Spleen (tissue), 11 donors: ENCODE measurements around the gene ELP5. TPM values are rescaled to one million over a fixed set of nuclear protein-coding genes. Genes with fewer than 3 reads are reported as not detected.

Source experiments
- DNase-seq: peaks from one replicate; pipeline ENCODE4 v3.0.0-alpha.2; 2020
- H3K27ac ChIP-seq, 8 donors: fragments of 200-600 bp; sonication (generic) in 7 of 8; 1 replicate in 4 of 8; 2 replicates in 4 of 8; pipeline versions ENCODE4 v1.5.0 to v1.8.0; 2016 to 2021; ENCODE audit warnings: inconsistent platforms in 4 of 8, mild to moderate bottlenecking in 4 of 8, moderate library complexity in 1 of 8
- H3K27me3 ChIP-seq, 7 donors: fragments of 200-600 bp; sonication (generic) in 6 of 7; replicated peaks in 1 of 7; 1 replicate in 4 of 7; 2 replicates in 3 of 7; pipeline versions ENCODE4 v1.5.0 to v1.8.0; 2016 to 2021; ENCODE audit warnings: inconsistent platforms in 3 of 7, mild to moderate bottlenecking in 1 of 7
- H3K36me3 ChIP-seq, 6 donors: fragments of 200-600 bp; sonication (generic) in 5 of 6; 1 replicate in 4 of 6; 2 replicates in 2 of 6; pipeline versions ENCODE4 v1.5.0 to v1.8.0; 2016 to 2021; ENCODE audit warnings: inconsistent platforms in 2 of 6
- H3K4me1 ChIP-seq, 6 donors: fragments of 200-600 bp; sonication (generic) in 5 of 6; 1 replicate in 3 of 6; 2 replicates in 3 of 6; pipeline versions ENCODE4 v1.5.0 to v1.8.0; 2016 to 2021; ENCODE audit warnings: inconsistent platforms in 3 of 6
- H3K4me3 ChIP-seq, 8 donors: fragments of 200-600 bp; sonication (generic) in 7 of 8; 1 replicate in 4 of 8; 2 replicates in 4 of 8; pipeline versions ENCODE4 v1.5.0 to v1.8.0; 2016 to 2021; ENCODE audit warnings: inconsistent platforms in 4 of 8, mild to moderate bottlenecking in 4 of 8, moderate library complexity in 2 of 8
- H3K9me3 ChIP-seq, 8 donors: fragments of 200-600 bp; sonication (generic) in 7 of 8; 1 replicate in 4 of 8; 2 replicates in 4 of 8; pipeline versions ENCODE4 v1.5.0 to v1.8.0; 2016 to 2021; ENCODE audit warnings: inconsistent platforms in 4 of 8
- CTCF ChIP-seq, 11 experiments: fragments of 200-600 bp in 7 of 11; fragments of 450-650 bp in 4 of 11; sonication (generic) in 4 of 11; IDR thresholded peaks in 8 of 11; conservative IDR thresholded peaks in 3 of 11; 1 replicate in 7 of 11; 2 replicates in 4 of 11; pipeline versions ENCODE4 v1.4.0 to v1.8.0; 2016 to 2021; ENCODE audit warnings: antibody characterized with exemption in 11 of 11, inconsistent platforms in 4 of 11, mild to moderate bottlenecking in 1 of 11
- POLR2A ChIP-seq, 3 donors: fragments of 450-650 bp; IDR thresholded peaks; one replicate each; pipeline ENCODE4 v1.5.1; 2017; ENCODE audit warnings: antibody characterized with exemption in 3 of 3, mild to moderate bottlenecking in 1 of 3
- POLR2AphosphoS5 ChIP-seq, 3 donors: sonication (generic); formaldehyde crosslinking; IDR thresholded peaks; one replicate each; pipeline ENCODE4 v1.5.1; 2017; ENCODE audit warnings: antibody characterized with exemption in 3 of 3
- WGBS, 5 donors: extraction: QIAGEN DNeasy Blood & Tissue Kit in 3 of 5; methylation state at CpG; one replicate each; pipeline versions ENCODE4 v1.1.5 to v1.1.7; 2013 to 2018; 5-methylcytosine and 5-hydroxymethylcytosine counted together
- intact Hi-C: fragments of 100-400 bp; cut with DNase I; formaldehyde crosslinking; loops from one replicate; pipeline ENCODE4 v1.15.0; 2023; ENCODE audit warnings: low total_unique reads
- polyA plus RNA-seq, 3 donors: library from polyadenylated mRNA; stranded (reverse); fragments of 200-250 nt; gene quantifications; one replicate each; pipeline ENCODE4 v1.2.1, GENCODE V29; 2013
- total RNA-seq, 7 donors: library from RNA; depleted of rRNA in 3 of 7; stranded (reverse); fragments of >200 nt in 3 of 7; fragmentation: NEBNext Ultra II Directional in 4 of 7; extraction: Animal tissue kit (Norgen Biotek cat#: 25700) in 4 of 7; gene quantifications; one replicate each; pipeline versions ENCODE4 v1.1.0 to v1.2.1, GENCODE V29; 2016 to 2021
- donor health status: healthy with polysubstance abuse.
- donor health status: DM: no; HTN: no; CAD: no; lungs with moderate emphysema.
- donor health status: DM: no; HTN: no; CAD: no.
- donor health status: Bipolar disorder and iron deficiency.
- donor health status: healthy.
- donor health status: DM: no; HTN: no; CAD: no.
- donor health status: DM: yes; HTN: yes; CAD: no.

ELP5 gene
- total and polyA plus RNA-seq, 10 donors, result 22.1 to 40.3 (median 36.7) TPM

GRCh38 chr17:7296189-7296861 lies 44.3 kb downstream of the ELP5 start:
- Histone ChIP-seq H3K36me3 (no peaks in the 10 kb centered on the region), H3K4me3 (peak overlapping the region in 2 of 8 donors; percentile 37 to 52), H3K4me1 (peaks cover 17 to 40% (median 33%) of the 10 kb centered on the region in 6 donors), H3K27ac (peak overlapping the region in 1 of 8 donors; percentile 7), H3K27me3 (peaks cover 0 to 61% (median 38%) of the 10 kb centered on the region in 7 donors), H3K9me3 (no peaks in the 10 kb centered on the region)
- intact Hi-C loops, result loop anchor here (2.0 to 10.0 kb wide), 2 partner anchors 16 to 48 kb away; partner anchors contain the start of gene SLC2A4
- 4 to 6% (median 5%) methylated on average over 37 to 51 of the region's 51 CpGs for WGBS, 5 donors
- TF ChIP-seq POLR2A (IDR thresholded peaks at IDR 0.05) (no peak), POLR2AphosphoS5 (IDR thresholded peaks at IDR 0.05) (peak; percentile 49 to 80 (median 68)), CTCF (IDR thresholded peaks at IDR 0.05 in 8 of 11, conservative IDR thresholded peaks at IDR 0.05 in 3 of 11) (peak; percentile 62 to 96 (median 89))
- peak; percentile 94 for DNase-seq

- Histone ChIP-seq H3K27ac (no peak overlapping the region), H3K4me3 (no peak overlapping the region)
Measured at GRCh38 chr17:7304179-7304578, 52.2 kb downstream of the ELP5 start.

DNA sequence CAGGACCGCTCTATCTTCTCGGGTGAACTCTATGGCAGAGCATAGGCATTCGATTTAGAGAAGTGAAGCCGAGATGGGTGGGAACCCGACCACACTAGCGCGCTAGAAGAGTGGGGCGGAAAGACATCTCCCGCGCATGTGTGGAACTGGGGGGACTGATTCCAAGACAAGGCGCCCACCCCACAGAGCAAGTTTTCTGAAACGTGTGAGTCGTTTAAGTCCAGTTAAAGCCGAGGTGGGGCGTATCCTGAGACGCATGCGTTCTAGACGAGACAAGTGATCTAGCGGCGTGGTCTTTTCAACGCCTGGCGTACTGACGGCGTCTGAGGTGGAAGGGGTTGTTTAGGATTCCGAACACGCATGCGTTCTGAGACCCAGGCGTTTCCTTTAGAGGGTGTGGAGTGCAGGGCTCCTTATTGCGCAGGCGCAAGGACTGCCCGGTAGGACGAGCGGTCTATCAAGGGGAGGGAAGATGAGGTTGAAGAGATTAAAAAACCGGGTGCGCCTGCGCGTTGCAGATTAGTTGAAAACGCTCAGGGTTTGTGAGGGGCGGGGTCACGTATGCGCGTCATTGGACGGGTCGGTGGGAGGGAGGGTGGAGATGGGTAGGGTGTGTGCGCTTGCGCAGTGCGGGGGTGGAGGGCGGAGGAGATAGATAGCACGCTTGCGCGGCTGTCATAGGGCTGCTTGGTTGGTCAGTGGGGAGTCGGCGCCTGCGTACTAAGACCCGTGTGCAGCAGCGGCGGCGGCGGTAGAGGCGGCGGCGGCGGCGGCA lies 55.1 kb downstream of the ELP5 start, which contains the start of gene EIF5A:
Gene EIF5A, plus strand, starts transcription at position 718 of the 775 bp plus-strand sequence. CDS start 2,008 bp downstream, outside the sequence.
- intact Hi-C loops, result loop anchor here (10.0 kb wide), 1 partner anchor 262 kb away; the partner anchor contains the start of gene SLC16A11
- no peaks in the 10 kb centered on the region for H3K9me3 ChIP-seq
- H3K27ac ChIP-seq, result peak within 1 kb of the TSS; percentile 83 to 100 (median 98)
- peak within 1 kb of the TSS; percentile 89 to 97 (median 92) for H3K4me3 ChIP-seq
- H3K27me3 ChIP-seq, result no peaks in the 10 kb centered on the region
- peaks cover 26 to 50% (median 39%) of the 10 kb centered on the region in 6 donors for H3K4me1 ChIP-seq
- TF ChIP-seq POLR2AphosphoS5 (IDR thresholded peaks at IDR 0.05) (peak; percentile 97 to 98 (median 98)), POLR2A (IDR thresholded peaks at IDR 0.05) (peak; percentile 76 to 94 (median 91)), CTCF (IDR thresholded peaks at IDR 0.05 in 8 of 11, conservative IDR thresholded peaks at IDR 0.05 in 3 of 11) (no peak)
- peak; percentile 100 for DNase-seq
- H3K36me3 ChIP-seq, result peaks cover 0 to 30% (median 27%) of the 10 kb centered on the region in 6 donors
- WGBS, 5 donors, result 0 to 1% (median 0%) methylated on average over 54 to 64 of the region's 64 CpGs

More at GRCh38 chr17:7304179-7304578, 52.2 kb downstream of the ELP5 start:
- 95 to 99% (median 97%) methylated on average over 7 of the region's 7 CpGs for WGBS, 5 donors
- TF ChIP-seq POLR2A (IDR thresholded peaks at IDR 0.05) (no peak), CTCF (IDR thresholded peaks at IDR 0.05 in 8 of 11, conservative IDR thresholded peaks at IDR 0.05 in 3 of 11) (no peak), POLR2AphosphoS5 (IDR thresholded peaks at IDR 0.05) (no peak)
- no peak for DNase-seq
- Histone ChIP-seq H3K36me3 (peaks cover 0 to under 1% (median 0%) of the 10 kb centered on the region in 6 donors), H3K9me3 (no peaks in the 10 kb centered on the region), H3K4me1 (peaks cover 6 to 23% (median 14%) of the 10 kb centered on the region in 6 donors), H3K27me3 (no peaks in the 10 kb centered on the region)
- intact Hi-C loops, result loop anchor here (10.0 kb wide), 1 partner anchor 259 kb away; the partner anchor contains the start of gene SLC16A11
